ENCODE data around the gene ST6GALNAC5. TPM values are rescaled to one million over a fixed set of nuclear protein-coding genes. Genes with fewer than 3 reads are reported as not detected.

Gene ST6GALNAC5
- total and polyA plus RNA-seq, 2 experiments from 2014 or later, result 5.1 to 12.2 TPM

- H3K9me3 ChIP-seq (ENCODE audit: low read depth), result no peaks in the 10 kb centered on the region
- no peaks in the 10 kb centered on the region for H3K36me3 ChIP-seq (ENCODE audit: low read depth)
- no peak overlapping the region for H2AFZ ChIP-seq
- no peak overlapping the region for H3K4me2 ChIP-seq (ENCODE audit: unreplicated experiment)
- H3F3A ChIP-seq (ENCODE audit: insufficient read depth), result peaks cover 18% of the 10 kb centered on the region
- no peak for DNase-seq
- no peaks in the 10 kb centered on the region for H3K27me3 ChIP-seq (replicated peaks; ENCODE audit: insufficient read depth)
- H3K4me3 ChIP-seq, result no peak overlapping the region
- no peak overlapping the region for H3K9ac ChIP-seq
- H4K20me1 ChIP-seq (ENCODE audit: insufficient read depth), result no peaks in the 10 kb centered on the region
- in situ Hi-C loops (cut with MboI), result no loop called here
- TF ChIP-seq EZH2phosphoT487 (IDR thresholded peaks at IDR 0.05; ENCODE audit: insufficient read depth, low read depth) (no peak), EZH2 (IDR thresholded peaks at IDR 0.05; ENCODE audit: insufficient read depth, poor library complexity, severe bottlenecking) (no peak)
- WGBS, 2 experiments (ENCODE audit: low coverage in 1 of 2, low lambda C conversion rate in 2 of 2, missing lambda C conversion rate in 2 of 2), result 52 to 57% methylated on average over 2 of the region's 2 CpGs
- H3K9me2 ChIP-seq (ENCODE audit: insufficient read depth), result no peaks in the 10 kb centered on the region
- H3K4me1 ChIP-seq (ENCODE audit: insufficient read depth), result peaks cover 27% of the 10 kb centered on the region
- no peak overlapping the region for H3K27ac ChIP-seq
- no peaks in the 10 kb centered on the region for H3K79me2 ChIP-seq (ENCODE audit: insufficient read depth)
Measured at GRCh38 chr1:76938304-76938703, 71.0 kb downstream of the ST6GALNAC5 start.

DNA sequence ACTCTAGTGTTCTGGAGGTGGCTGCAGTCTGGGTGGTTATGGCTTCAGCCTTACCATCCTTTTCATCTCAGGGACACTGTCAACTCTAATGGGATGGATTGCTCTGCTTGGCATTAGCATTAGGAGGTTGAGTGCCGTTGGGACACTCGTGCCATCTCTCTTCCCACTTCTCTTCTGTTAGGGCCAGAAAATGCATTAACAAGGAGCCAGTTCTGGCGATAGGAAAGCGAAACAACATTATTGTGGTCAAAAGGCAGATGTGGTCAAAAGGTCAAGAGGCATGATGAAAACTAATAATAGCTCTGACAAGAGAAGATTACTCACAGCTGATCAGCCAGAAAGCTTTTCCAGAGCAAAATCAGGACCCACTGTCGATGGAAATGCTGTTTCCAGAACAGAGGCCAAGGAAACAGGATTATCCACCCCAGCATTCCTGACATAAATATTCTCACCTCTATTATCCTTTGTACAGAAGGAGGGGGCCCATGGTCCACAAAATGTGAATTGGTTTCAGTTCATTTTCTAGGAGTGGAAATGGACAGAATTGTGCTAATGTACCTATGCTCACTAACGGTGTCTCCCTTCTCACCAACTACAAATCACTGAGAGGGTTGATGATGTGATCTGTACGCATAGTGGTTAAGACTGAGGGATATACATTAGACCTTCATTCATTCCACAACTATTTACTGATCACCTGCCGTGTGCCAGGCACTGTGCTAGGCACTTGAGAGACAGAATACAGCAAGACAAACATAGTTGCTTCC lies 72.0 kb downstream of the ST6GALNAC5 start:
- Histone ChIP-seq H3K27ac (no peak overlapping the region), H3K4me1 (ENCODE audit: insufficient read depth) (peaks cover 36% of the 10 kb centered on the region), H3F3A (ENCODE audit: insufficient read depth) (peaks cover 27% of the 10 kb centered on the region), H3K36me3 (ENCODE audit: low read depth) (no peaks in the 10 kb centered on the region), H3K27me3 (replicated peaks; ENCODE audit: insufficient read depth) (no peaks in the 10 kb centered on the region), H3K79me2 (ENCODE audit: insufficient read depth) (no peaks in the 10 kb centered on the region), H4K20me1 (ENCODE audit: insufficient read depth) (no peaks in the 10 kb centered on the region), H3K9me2 (ENCODE audit: insufficient read depth) (no peaks in the 10 kb centered on the region), H3K9ac (no peak overlapping the region), H2AFZ (no peak overlapping the region), H3K4me2 (ENCODE audit: unreplicated experiment) (peak overlapping the region; percentile 57), H3K9me3 (ENCODE audit: low read depth) (no peaks in the 10 kb centered on the region), H3K4me3 (peak overlapping the region; percentile 18; the same call in 1 of the 2 replicates)
- in situ Hi-C loops (cut with MboI), result no loop called here
- peak; percentile 57 for DNase-seq
- no peak for TF ChIP-seq EZH2 (IDR thresholded peaks at IDR 0.05; ENCODE audit: insufficient read depth, poor library complexity, severe bottlenecking)
- TF ChIP-seq EZH2phosphoT487 (IDR thresholded peaks at IDR 0.05; ENCODE audit: insufficient read depth, low read depth), result no peak
- 49 to 60% methylated on average over 8 of the region's 8 CpGs for WGBS, 2 experiments (ENCODE audit: low coverage in 1 of 2, low lambda C conversion rate in 2 of 2, missing lambda C conversion rate in 2 of 2)

DNA sequence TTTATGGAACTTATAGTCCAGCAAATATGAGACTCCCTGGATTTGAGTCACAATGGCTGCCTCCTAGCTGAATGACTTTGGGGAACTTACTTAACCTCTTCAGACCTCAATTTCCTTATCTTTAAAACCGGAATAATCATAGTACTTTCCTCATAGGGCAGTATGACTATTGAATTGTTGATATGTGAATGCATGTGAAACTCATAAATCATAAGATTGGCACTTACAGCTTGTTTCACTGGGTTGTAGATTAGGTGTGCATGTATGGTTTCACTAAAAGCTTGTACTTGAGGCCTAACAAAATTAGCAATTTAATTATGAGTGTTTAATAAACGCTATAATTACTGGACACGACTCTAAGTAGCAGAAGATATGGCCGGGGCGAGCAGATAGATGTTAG lies 72.5 kb downstream of the ST6GALNAC5 start:
- no peak for TF ChIP-seq EZH2phosphoT487 (IDR thresholded peaks at IDR 0.05; ENCODE audit: insufficient read depth, low read depth)
- no peak for TF ChIP-seq EZH2 (IDR thresholded peaks at IDR 0.05; ENCODE audit: insufficient read depth, poor library complexity, severe bottlenecking)
- Histone ChIP-seq H3K27ac (no peak overlapping the region), H3K27me3 (replicated peaks; ENCODE audit: insufficient read depth) (no peaks in the 10 kb centered on the region), H3K4me2 (ENCODE audit: unreplicated experiment) (no peak overlapping the region), H3K9me3 (ENCODE audit: low read depth) (no peaks in the 10 kb centered on the region), H2AFZ (no peak overlapping the region), H3K79me2 (ENCODE audit: insufficient read depth) (no peaks in the 10 kb centered on the region), H3K36me3 (ENCODE audit: low read depth) (no peaks in the 10 kb centered on the region), H3F3A (ENCODE audit: insufficient read depth) (peaks cover 33% of the 10 kb centered on the region), H3K4me3 (no peak overlapping the region), H3K4me1 (ENCODE audit: insufficient read depth) (peaks cover 42% of the 10 kb centered on the region), H4K20me1 (ENCODE audit: insufficient read depth) (no peaks in the 10 kb centered on the region), H3K9ac (no peak overlapping the region), H3K9me2 (ENCODE audit: insufficient read depth) (no peaks in the 10 kb centered on the region)
- in situ Hi-C loops (cut with MboI), result no loop called here
- no peak for DNase-seq
- 96 to 98% methylated on average over 5 of the region's 5 CpGs for WGBS, 2 experiments (ENCODE audit: low coverage in 1 of 2, low lambda C conversion rate in 2 of 2, missing lambda C conversion rate in 2 of 2)

GRCh38 chr1:76940571-76941335 lies 73.5 kb downstream of the ST6GALNAC5 start:
- 87 to 94% methylated on average over 4 of the region's 4 CpGs for WGBS, 2 experiments (ENCODE audit: low coverage in 1 of 2, low lambda C conversion rate in 2 of 2, missing lambda C conversion rate in 2 of 2)
- no peak overlapping the region for H3K4me2 ChIP-seq (ENCODE audit: unreplicated experiment)

More at GRCh38 chr1:76940571-76941335, 73.5 kb downstream of the ST6GALNAC5 start:
- Histone ChIP-seq H2AFZ (no peak overlapping the region), H4K20me1 (ENCODE audit: insufficient read depth) (no peaks in the 10 kb centered on the region), H3K27ac (no peak overlapping the region), H3K9ac (no peak overlapping the region), H3K4me3 (no peak overlapping the region), H3K9me3 (ENCODE audit: low read depth) (no peaks in the 10 kb centered on the region), H3F3A (ENCODE audit: insufficient read depth) (peaks cover 33% of the 10 kb centered on the region), H3K9me2 (ENCODE audit: insufficient read depth) (no peaks in the 10 kb centered on the region), H3K36me3 (ENCODE audit: low read depth) (no peaks in the 10 kb centered on the region), H3K27me3 (replicated peaks; ENCODE audit: insufficient read depth) (no peaks in the 10 kb centered on the region), H3K79me2 (ENCODE audit: insufficient read depth) (no peaks in the 10 kb centered on the region), H3K4me1 (ENCODE audit: insufficient read depth) (peaks cover 47% of the 10 kb centered on the region)
- TF ChIP-seq EZH2 (IDR thresholded peaks at IDR 0.05; ENCODE audit: insufficient read depth, poor library complexity, severe bottlenecking) (no peak), EZH2phosphoT487 (IDR thresholded peaks at IDR 0.05; ENCODE audit: insufficient read depth, low read depth) (no peak)
- no peak for DNase-seq
- in situ Hi-C loops (cut with MboI), result no loop called here
